K562 (cell line): ENCODE results near the gene C6orf62. TPM values are rescaled to one million over a fixed set of nuclear protein-coding genes. Genes with fewer than 3 reads are reported as not detected.
A peak's percentile ranks its signal among the peaks of the same experiment; 100 is the strongest.

Experiments
- ATAC-seq: fragments of 200-7000 bp; cut with Tn5 transposase; 3 replicates; pipeline ENCODE4 v1.9.1; 2020; ENCODE audit warnings: moderate library complexity
- BruUV-seq: library from RNA; stranded (reverse); fragments of 400-500 nt; replicated peaks from 2 replicates; lab custom pipeline; 2021; lab: Mats Ljungman, UMichigan
- CTCF ChIA-PET: fragments of 300-600 bp; formaldehyde crosslinking; extraction: SDS; loops from one replicate; lab custom pipeline; 2021; ENCODE audit warnings: low intra/inter-chr PET ratio; lab: Yijun Ruan, JAX
- POLR2A ChIA-PET: fragments of 300-600, 350-650 bp; sonication (Branson Sonifier 250); formaldehyde crosslinking; extraction: SDS; loops from one replicate; lab custom pipeline; 2021; ENCODE audit warnings: antibody characterized with exemption, inconsistent platforms; lab: Yijun Ruan, JAX
- DNase-seq, 4 experiments: peaks; one replicate each; pipeline versions ENCODE4 v3.0.0 to v3.0.0-alpha.2; 2011 to 2018; ENCODE audit warnings: low spot score in 3 of 4, mixed read lengths in 3 of 4; ENCODE audit errors: extremely low read depth in 1 of 4
- FAIRE-seq: peaks from 2 replicates; lab custom pipeline; 2011; peaks lifted over from hg19 to GRCh38; lab: Jason Lieb, UNC
- H2AFZ ChIP-seq: 2 replicates; pipeline ENCODE4 v1.6.0; 2011; ENCODE audit warnings: low read depth, low read length, control low read depth, inconsistent platforms
- H3K27ac ChIP-seq: fragments of 200-600 bp; 3 replicates; pipeline ENCODE4 v1.8.0; 2011; ENCODE audit warnings: low read depth, mild to moderate bottlenecking, control low read depth, inconsistent platforms, low read length, moderate library complexity, mixed read lengths; ENCODE audit errors: extremely low read depth
- H3K27me3 ChIP-seq, 2 experiments: fragments of 300-600 bp in 1 of 2; 2 replicates in 1 of 2; 3 replicates in 1 of 2; pipeline versions ENCODE4 v1.6.0 to v1.8.0; 2011; ENCODE audit warnings: inconsistent platforms in 2 of 2, low read length in 2 of 2, mild to moderate bottlenecking in 1 of 2, mixed read lengths in 1 of 2, moderate library complexity in 1 of 2; ENCODE audit not compliant: control insufficient read depth in 2 of 2, insufficient read depth in 2 of 2
- H3K36me3 ChIP-seq: fragments of 300-600 bp; 3 replicates; pipeline ENCODE4 v1.8.0; 2011; ENCODE audit warnings: mild to moderate bottlenecking, low read length, inconsistent platforms; ENCODE audit not compliant: control insufficient read depth, insufficient read depth
- H3K4me1 ChIP-seq, 2 experiments: fragments of 200-600 bp in 1 of 2; replicated peaks in 1 of 2; 2 replicates in 1 of 2; 3 replicates in 1 of 2; pipeline versions ENCODE4 v1.5.1 to v1.8.0; 2011; ENCODE audit warnings: inconsistent platforms in 2 of 2, low read length in 2 of 2, mild to moderate bottlenecking in 1 of 2, mixed read lengths in 1 of 2, moderate library complexity in 1 of 2; ENCODE audit not compliant: control insufficient read depth in 2 of 2, insufficient read depth in 2 of 2
- H3K4me2 ChIP-seq: 2 replicates; pipeline ENCODE4 v1.6.1; 2011; ENCODE audit warnings: low read length, control low read depth, inconsistent platforms, mixed read lengths; ENCODE audit not compliant: insufficient read depth
- H3K4me3 ChIP-seq: fragments of 200-600 bp; sonication (generic), shearing (Covaris generic); 2 replicates; pipeline ENCODE4 v1.5.1; 2016; ENCODE audit warnings: control low read depth, inconsistent platforms
- H3K79me2 ChIP-seq: fragments of 200-600 bp; 3 replicates; pipeline ENCODE4 v1.8.0; 2011; ENCODE audit warnings: low read length, inconsistent platforms; ENCODE audit not compliant: control insufficient read depth, insufficient read depth
- H3K9ac ChIP-seq, 2 experiments: 2 replicates each; pipeline versions ENCODE4 v1.6.0 to v1.6.1; 2011; ENCODE audit warnings: low read depth in 2 of 2, low read length in 2 of 2, control low read depth in 1 of 2, inconsistent platforms in 1 of 2, mild to moderate bottlenecking in 1 of 2, mixed read lengths in 1 of 2; ENCODE audit not compliant: insufficient read depth in 1 of 2
- H3K9me1 ChIP-seq: one replicate; pipeline ENCODE4 v1.6.0; 2011; ENCODE audit warnings: inconsistent platforms, mild to moderate bottlenecking, low read length, moderate library complexity; ENCODE audit not compliant: control insufficient read depth, insufficient read depth
- H3K9me3 ChIP-seq: replicated peaks from 2 replicates; pipeline ENCODE4 v1.5.1; 2011; ENCODE audit warnings: low read depth, low read length, inconsistent platforms; ENCODE audit not compliant: control insufficient read depth, insufficient read depth
- H4K20me1 ChIP-seq: replicated peaks from 2 replicates; pipeline ENCODE4 v1.6.1; 2011; ENCODE audit warnings: low read length, inconsistent platforms, mixed read lengths; ENCODE audit not compliant: control insufficient read depth, insufficient read depth
- ADNP ChIP-seq: fragments of 200-800 bp; sonication (Bioruptor generic); IDR thresholded peaks from 2 replicates; pipeline ENCODE4 v1.6.1; 2016; ENCODE audit warnings: missing genetic modification characterization, missing compliant biosample characterization
- C11orf30 ChIP-seq: fragments of 450-650 bp; IDR thresholded peaks from 2 replicates; pipeline ENCODE4 v1.6.1; 2016; ENCODE audit warnings: low read depth, mild to moderate bottlenecking
- CHD1 ChIP-seq: fragments of 200-600 bp; sonication (generic); IDR thresholded peaks from one replicate; pipeline ENCODE4 v1.6.1; 2012; ENCODE audit warnings: mild to moderate bottlenecking, moderate library complexity, low read length, inconsistent platforms
- CREB3L1 ChIP-seq: fragments of 450-650 bp; IDR thresholded peaks from 2 replicates; pipeline ENCODE4 v1.6.1; 2014; ENCODE audit warnings: low read depth, mild to moderate bottlenecking, moderate library complexity, borderline replicate concordance
- MAFF ChIP-seq: IDR thresholded peaks from 2 replicates; pipeline ENCODE4 v1.6.1; 2012; ENCODE audit warnings: low read length, improper control_type of control experiment
- MAFG ChIP-seq: fragments of 450-650 bp; conservative IDR thresholded peaks from 2 replicates; pipeline ENCODE4 v1.6.1; 2016; ENCODE audit warnings: missing genetic modification characterization, missing compliant biosample characterization
- MAFK ChIP-seq: IDR thresholded peaks from 2 replicates; pipeline ENCODE4 v1.6.1; 2011; ENCODE audit warnings: low read length, improper control_type of control experiment
- MED1 ChIP-seq: sonication (generic); formaldehyde crosslinking; IDR thresholded peaks from 2 replicates; pipeline ENCODE4 v1.8.1; 2023; ENCODE audit warnings: missing genetic modification reagents, borderline replicate concordance
- TEAD2 ChIP-seq: fragments of 450-650 bp; IDR thresholded peaks from 2 replicates; pipeline ENCODE4 v1.6.1; 2016; ENCODE audit warnings: missing genetic modification characterization, control low read depth, missing compliant biosample characterization
- ZNF280A ChIP-seq: fragments of 450-650 bp; IDR thresholded peaks from 2 replicates; pipeline ENCODE4 v1.6.1; 2018; ENCODE audit warnings: mild to moderate bottlenecking, low read depth; ENCODE audit not compliant: partially characterized antibody
- ZNF316 ChIP-seq: fragments of 450-650 bp; IDR thresholded peaks from 2 replicates; pipeline ENCODE4 v1.6.1; 2016
- ZNF644 ChIP-seq: fragments of 200-800 bp; sonication (Bioruptor generic); IDR thresholded peaks from 2 replicates; pipeline ENCODE4 v1.6.1; 2016; ENCODE audit warnings: low read depth, missing genetic modification characterization, missing compliant biosample characterization
- WGBS: fragments of 100-300 bp; shearing (Covaris generic); methylation state at CpG from one replicate; pipeline ENCODE4 v1.1.6; 2016; ENCODE audit warnings: low coverage, mixed read lengths; ENCODE audit not compliant: insufficient coverage; ENCODE audit errors: missing lambda C conversion rate; 5-methylcytosine and 5-hydroxymethylcytosine counted together
- in situ Hi-C: fragments of 300-500 bp; cut with MboI; formaldehyde crosslinking; loops from 4 replicates; pipeline ENCODE4 v1.15.0; 2018; ENCODE audit warnings: inconsistent platforms, mixed read lengths
- intact Hi-C: fragments of 100-400 bp; cut with micrococcal nuclease; formaldehyde crosslinking; loops from 2 replicates; pipeline ENCODE4 v1.14.2; 2022
- polyA plus RNA-seq, 8 experiments: library from polyadenylated mRNA; depleted of rRNA in 4 of 8; stranded (reverse) in 5 of 8; unstranded in 3 of 8; fragments of >200 nt; fragmentation: Nextera tagmentation in 2 of 8; fragmentation: Illumina TruSeq in 1 of 8; extraction: Ambion mirVana in 2 of 8; extraction: Trizol in 1 of 8; gene quantifications; 2 replicates each; pipeline versions ENCODE4 v1.2.1 to v1.2.3, GENCODE V29; 2011 to 2014; ENCODE audit warnings: inconsistent platforms in 1 of 8, missing spikeins in 1 of 8
- total RNA-seq, 7 experiments: library from RNA; depleted of rRNA in 6 of 7; stranded (reverse); fragments of >200 nt in 6 of 7; fragmentation: Illumina TruSeq in 2 of 7; extraction: Trizol in 2 of 7; gene quantifications; 2 replicates each; pipeline versions ENCODE4 v1.2.1 to v1.2.3, GENCODE V29; 2011 to 2021; ENCODE audit warnings: low replicate concordance in 1 of 7

The C6orf62 gene
- total and polyA plus RNA-seq, 9 of the 15 experiments (the other 6 are each of a cell fraction or from before 2014, with no cell fraction given), result 48.5 to 579 (median 111) TPM

- no peak overlapping the region for H3K4me2 ChIP-seq
- H3K9ac ChIP-seq, result no peak overlapping the region
Observed at GRCh38 chr6:24710519-24711303, 8.2 kb downstream of the C6orf62 start.

More at GRCh38 chr6:24710519-24711303, 8.2 kb downstream of the C6orf62 start:
- POLR2A ChIA-PET, result interaction anchor here (3.6 kb wide), 1 partner anchor 7 kb away, joined by 14 read pairs; no protein-coding TSS in a partner anchor
- no peak for DNase-seq
- no peak for FAIRE-seq
- Histone ChIP-seq H3K9me3 (no peaks in the 10 kb centered on the region), H3K4me1 (no peaks in the 10 kb centered on the region; a peak in 1 of 5 replicates), H4K20me1 (no peaks in the 10 kb centered on the region; the same call in 1 of the 2 replicates), H3K9me1 (no peaks in the 10 kb centered on the region), H3K79me2 (peaks cover 56% of the 10 kb centered on the region), H3K4me3 (no peak overlapping the region), H3K27ac (no peak overlapping the region), H3K27me3 (no peaks in the 10 kb centered on the region), H3K36me3 (peaks cover 99% of the 10 kb centered on the region), H2AFZ (no peak overlapping the region)
- peak; percentile 18; the same call in 1 of the 2 replicates for TF ChIP-seq MAFG (tag)
- peak; percentile 68 for TF ChIP-seq ZNF316
- no peak for TF ChIP-seq CREB3L1
- peak; percentile 38; the same call in 1 of the 2 replicates for TF ChIP-seq MAFF
- no peak for TF ChIP-seq TEAD2 (tag)
- no peak for TF ChIP-seq ZNF644 (tag)
- no peak for TF ChIP-seq ADNP (tag)
- TF ChIP-seq MED1 (CRISPR knock-in tag), result no peak
- no peak for TF ChIP-seq ZNF280A
- no peak for TF ChIP-seq CHD1
- peak; percentile 35; the same call in 1 of the 2 replicates for TF ChIP-seq MAFK
- TF ChIP-seq C11orf30, result peak; percentile 60
- ATAC-seq, result no peak
- WGBS, result 96% methylated on average over 10 of the region's 10 CpGs
- intact Hi-C loops, result no loop called here
- in situ Hi-C loops, result no loop called here
- CTCF ChIA-PET, result no interaction called here
- no TSS peak for BruUV-seq
